Measurements from ENCODE around the gene HAPSTR1. TPM values are rescaled to one million over a fixed set of nuclear protein-coding genes. Genes with fewer than 3 reads are reported as not detected.

HAPSTR1 gene
- total RNA-seq, 1 experiment from 2014 or later, result 59.6 TPM

DNA sequence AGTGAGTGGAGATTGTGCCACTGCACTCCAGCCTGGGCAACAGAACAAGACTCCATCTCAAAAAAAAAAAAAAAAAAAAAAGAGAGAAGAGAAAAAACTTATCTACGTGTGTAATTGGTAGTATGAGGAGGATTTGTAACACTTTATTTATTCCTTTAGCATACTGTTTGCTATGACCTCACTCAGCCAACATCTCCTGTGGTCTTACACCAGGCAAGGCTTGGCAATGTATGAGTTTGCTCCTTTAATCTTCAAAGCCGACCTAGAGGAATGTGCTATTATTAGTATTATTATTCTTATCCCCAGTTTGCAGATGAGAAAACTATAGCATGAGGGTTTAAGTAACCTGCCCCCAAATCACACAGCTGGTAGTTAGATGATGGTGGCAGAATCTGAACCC lies 35.8 kb upstream of the HAPSTR1 start:
- Mint-ChIP-seq H3K9me3 (ENCODE audit: low read depth, unreplicated experiment) (no peaks in the 10 kb centered on the region), H3K4me1 (ENCODE audit: low read depth, unreplicated experiment) (no peaks in the 10 kb centered on the region), H3K27me3 (ENCODE audit: unreplicated experiment) (no peaks in the 10 kb centered on the region), H3K27ac (ENCODE audit: unreplicated experiment) (no peak overlapping the region), H3K36me3 (ENCODE audit: insufficient read depth, unreplicated experiment) (peaks cover 6% of the 10 kb centered on the region), H3K4me3 (ENCODE audit: low read depth, unreplicated experiment) (no peak overlapping the region)
- BruUV-seq (replicated peaks), result no TSS peak
- intact Hi-C loops (cut with micrococcal nuclease; ENCODE audit: unreplicated experiment), result no loop called here
- DNase-seq, result no peak
- CTCF ChIA-PET, result interaction anchor here (0.7 kb wide), 2 partner anchors 242 to 1099 kb away, joined by 8 to 9 read pairs; no protein-coding TSS in a partner anchor
- TF ChIP-seq, protein P1, sequence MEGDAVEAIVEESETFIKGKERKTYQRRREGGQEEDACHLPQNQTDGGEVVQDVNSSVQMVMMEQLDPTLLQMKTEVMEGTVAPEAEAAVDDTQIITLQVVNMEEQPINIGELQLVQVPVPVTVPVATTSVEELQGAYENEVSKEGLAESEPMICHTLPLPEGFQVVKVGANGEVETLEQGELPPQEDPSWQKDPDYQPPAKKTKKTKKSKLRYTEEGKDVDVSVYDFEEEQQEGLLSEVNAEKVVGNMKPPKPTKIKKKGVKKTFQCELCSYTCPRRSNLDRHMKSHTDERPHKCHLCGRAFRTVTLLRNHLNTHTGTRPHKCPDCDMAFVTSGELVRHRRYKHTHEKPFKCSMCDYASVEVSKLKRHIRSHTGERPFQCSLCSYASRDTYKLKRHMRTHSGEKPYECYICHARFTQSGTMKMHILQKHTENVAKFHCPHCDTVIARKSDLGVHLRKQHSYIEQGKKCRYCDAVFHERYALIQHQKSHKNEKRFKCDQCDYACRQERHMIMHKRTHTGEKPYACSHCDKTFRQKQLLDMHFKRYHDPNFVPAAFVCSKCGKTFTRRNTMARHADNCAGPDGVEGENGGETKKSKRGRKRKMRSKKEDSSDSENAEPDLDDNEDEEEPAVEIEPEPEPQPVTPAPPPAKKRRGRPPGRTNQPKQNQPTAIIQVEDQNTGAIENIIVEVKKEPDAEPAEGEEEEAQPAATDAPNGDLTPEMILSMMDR (IDR thresholded peaks at IDR 0.05; ENCODE audit: unreplicated experiment), result no peak

DNA sequence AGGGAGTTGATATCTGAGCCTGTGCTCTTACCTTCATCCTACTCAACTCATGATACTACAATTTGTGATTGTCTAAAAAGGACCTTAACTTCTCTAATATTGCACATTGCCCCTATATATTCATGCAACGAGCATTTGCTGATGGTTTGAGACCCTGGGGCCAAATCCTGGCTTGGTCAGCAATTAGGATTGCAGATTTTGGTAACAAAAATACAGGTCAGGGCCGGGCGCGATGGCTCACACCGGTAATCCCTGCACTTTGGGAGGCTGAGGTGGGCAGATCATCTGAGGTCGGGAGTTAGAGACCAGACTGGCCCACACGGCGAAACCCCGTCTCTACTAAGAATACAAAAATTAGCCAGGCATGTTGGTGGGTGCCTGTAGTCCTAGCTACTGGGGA lies 35.4 kb upstream of the HAPSTR1 start:
- Mint-ChIP-seq H3K4me1 (ENCODE audit: low read depth, unreplicated experiment) (peaks cover 4% of the 10 kb centered on the region), H3K27ac (ENCODE audit: unreplicated experiment) (no peak overlapping the region), H3K36me3 (ENCODE audit: insufficient read depth, unreplicated experiment) (peaks cover 6% of the 10 kb centered on the region), H3K4me3 (ENCODE audit: low read depth, unreplicated experiment) (no peak overlapping the region), H3K9me3 (ENCODE audit: low read depth, unreplicated experiment) (no peaks in the 10 kb centered on the region), H3K27me3 (ENCODE audit: unreplicated experiment) (no peaks in the 10 kb centered on the region)
- TF ChIP-seq, protein P1 (IDR thresholded peaks at IDR 0.05; ENCODE audit: unreplicated experiment), result no peak
- DNase-seq, result no peak
- intact Hi-C loops (cut with micrococcal nuclease; ENCODE audit: unreplicated experiment), result no loop called here
- CTCF ChIA-PET, result no interaction called here
- no TSS peak for BruUV-seq (replicated peaks)

DNA sequence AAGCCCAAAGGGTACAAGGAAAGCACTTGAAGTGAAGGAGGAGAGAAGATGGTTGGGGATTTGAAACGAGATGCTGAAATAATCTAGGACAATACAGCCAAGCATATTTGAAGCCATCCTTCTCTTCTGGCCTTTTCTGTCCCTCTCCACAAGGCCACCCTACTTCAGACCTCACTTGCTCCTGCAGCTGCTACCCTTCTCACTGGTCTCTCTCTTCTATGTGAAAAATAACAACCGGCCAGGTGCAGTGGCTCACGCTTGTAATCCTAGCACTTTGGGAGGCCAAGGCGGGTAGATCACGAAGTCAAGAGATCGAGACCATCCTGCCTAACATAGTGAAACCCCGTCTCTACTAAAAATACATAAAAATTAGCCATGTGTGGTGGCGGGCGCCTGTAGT lies 33.2 kb upstream of the HAPSTR1 start:
- no peak for DNase-seq
- TF ChIP-seq, protein P1 (IDR thresholded peaks at IDR 0.05; ENCODE audit: unreplicated experiment), result no peak
- Mint-ChIP-seq H3K9me3 (ENCODE audit: low read depth, unreplicated experiment) (no peaks in the 10 kb centered on the region), H3K4me3 (ENCODE audit: low read depth, unreplicated experiment) (no peak overlapping the region), H3K4me1 (ENCODE audit: low read depth, unreplicated experiment) (peaks cover 7% of the 10 kb centered on the region), H3K27ac (ENCODE audit: unreplicated experiment) (no peak overlapping the region), H3K27me3 (ENCODE audit: unreplicated experiment) (no peaks in the 10 kb centered on the region), H3K36me3 (ENCODE audit: insufficient read depth, unreplicated experiment) (peaks cover 1% of the 10 kb centered on the region)
- intact Hi-C loops (cut with micrococcal nuclease; ENCODE audit: unreplicated experiment), result no loop called here
- BruUV-seq (replicated peaks), result no TSS peak
- CTCF ChIA-PET, result no interaction called here

DNA sequence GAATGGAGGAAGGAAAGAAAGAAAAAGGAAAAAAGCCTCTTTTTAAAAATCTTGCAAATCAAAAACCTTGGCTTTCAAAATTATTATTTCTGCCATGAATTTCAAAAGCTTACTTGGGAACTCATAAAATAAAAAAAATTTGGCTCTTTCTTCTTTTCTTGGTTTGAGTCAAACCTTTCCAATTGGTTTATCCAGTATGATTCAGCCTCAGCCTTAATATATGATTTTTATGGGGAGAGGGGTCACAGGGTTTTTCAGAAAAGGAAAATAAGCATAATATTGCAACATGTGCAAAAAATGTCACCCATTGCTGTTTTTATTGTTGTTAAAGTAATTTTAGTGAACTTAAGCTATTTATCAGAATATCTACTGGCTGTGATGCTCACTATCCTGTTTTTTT lies 31.2 kb upstream of the HAPSTR1 start:
- no peaks in the 10 kb centered on the region for H3K9me3 Mint-ChIP-seq (ENCODE audit: low read depth, unreplicated experiment)
- H3K27ac Mint-ChIP-seq (ENCODE audit: unreplicated experiment), result no peak overlapping the region
- no peaks in the 10 kb centered on the region for H3K27me3 Mint-ChIP-seq (ENCODE audit: unreplicated experiment)
- peaks cover 7% of the 10 kb centered on the region for H3K4me1 Mint-ChIP-seq (ENCODE audit: low read depth, unreplicated experiment)
- H3K4me3 Mint-ChIP-seq (ENCODE audit: low read depth, unreplicated experiment), result no peak overlapping the region
- no peaks in the 10 kb centered on the region for H3K36me3 Mint-ChIP-seq (ENCODE audit: insufficient read depth, unreplicated experiment)
- intact Hi-C loops (cut with micrococcal nuclease; ENCODE audit: unreplicated experiment), result no loop called here
- BruUV-seq (replicated peaks), result no TSS peak
- DNase-seq, result no peak
- CTCF ChIA-PET, result no interaction called here
- TF ChIP-seq, protein P1 (IDR thresholded peaks at IDR 0.05; ENCODE audit: unreplicated experiment), result no peak

All from Calu3 (cell line).